ENCODE results near the gene PLAAT2.

GRCh38 chr11:63609971-63610580 is 46.9 kb upstream of the PLAAT2 start:
- TF ChIP-seq, protein P1, sequence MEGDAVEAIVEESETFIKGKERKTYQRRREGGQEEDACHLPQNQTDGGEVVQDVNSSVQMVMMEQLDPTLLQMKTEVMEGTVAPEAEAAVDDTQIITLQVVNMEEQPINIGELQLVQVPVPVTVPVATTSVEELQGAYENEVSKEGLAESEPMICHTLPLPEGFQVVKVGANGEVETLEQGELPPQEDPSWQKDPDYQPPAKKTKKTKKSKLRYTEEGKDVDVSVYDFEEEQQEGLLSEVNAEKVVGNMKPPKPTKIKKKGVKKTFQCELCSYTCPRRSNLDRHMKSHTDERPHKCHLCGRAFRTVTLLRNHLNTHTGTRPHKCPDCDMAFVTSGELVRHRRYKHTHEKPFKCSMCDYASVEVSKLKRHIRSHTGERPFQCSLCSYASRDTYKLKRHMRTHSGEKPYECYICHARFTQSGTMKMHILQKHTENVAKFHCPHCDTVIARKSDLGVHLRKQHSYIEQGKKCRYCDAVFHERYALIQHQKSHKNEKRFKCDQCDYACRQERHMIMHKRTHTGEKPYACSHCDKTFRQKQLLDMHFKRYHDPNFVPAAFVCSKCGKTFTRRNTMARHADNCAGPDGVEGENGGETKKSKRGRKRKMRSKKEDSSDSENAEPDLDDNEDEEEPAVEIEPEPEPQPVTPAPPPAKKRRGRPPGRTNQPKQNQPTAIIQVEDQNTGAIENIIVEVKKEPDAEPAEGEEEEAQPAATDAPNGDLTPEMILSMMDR (IDR thresholded peaks at IDR 0.05), result no peak
- TF ChIP-seq POLR2A (IDR thresholded peaks at IDR 0.05), result no peak

Data from uterus (tissue), 2 donors.